GM19239 (cell line): ENCODE measurements around the gene AKR1C8.
"Not testable (repeated sequence)": the region's sequence is repeated elsewhere in the genome, so short reads cannot be mapped to it uniquely, and the experiment has no call there.

Source experiments
- DNase-seq: peaks from one replicate; pipeline ENCODE4 v3.0.0; 2011; ENCODE audit warnings: low spot score; ENCODE audit not compliant: insufficient read length
- FAIRE-seq: peaks from 2 replicates; lab custom pipeline; 2011; peaks lifted over from hg19 to GRCh38; lab: Jason Lieb, UNC

The AKR1C8 gene

GRCh38 chr10:5116621-5117020 is 68.3 kb downstream of the AKR1C8 start:
- FAIRE-seq (no peak), DNase-seq (no peak)

GRCh38 chr10:5109861-5110260 is 75.1 kb downstream of the AKR1C8 start:
- not testable (repeated sequence) for FAIRE-seq

GRCh38 chr10:5108658-5109416 is 76.1 kb downstream of the AKR1C8 start:
- DNase-seq, result no peak
- FAIRE-seq, result no peak

More at GRCh38 chr10:5109861-5110260, 75.1 kb downstream of the AKR1C8 start:
- not testable (repeated sequence) for DNase-seq

- FAIRE-seq (no peak), DNase-seq (no peak)
These were observed 77.0 kb downstream of the AKR1C8 start for GRCh38 chr10:5107860-5108526.

- FAIRE-seq, result no peak
These were observed 78.4 kb downstream of the AKR1C8 start for GRCh38 chr10:5106553-5106952.

GRCh38 chr10:5105626-5106025 is 79.3 kb downstream of the AKR1C8 start:
- FAIRE-seq (no peak), DNase-seq (no peak)

More at GRCh38 chr10:5106553-5106952, 78.4 kb downstream of the AKR1C8 start:
- DNase-seq, result no peak
